HepG2 (cell line): ENCODE measurements around the gene TPRA1.

Experiments
- KAT7 ChIP-seq: IDR thresholded peaks from 2 replicates; pipeline ENCODE4 v1.6.1; 2018; ENCODE audit warnings: borderline replicate concordance, missing compliant biosample characterization
- RXRB ChIP-seq: IDR thresholded peaks from 2 replicates; pipeline ENCODE4 v1.6.1; 2016; ENCODE audit warnings: borderline replicate concordance, missing genetic modification reagents, missing compliant biosample characterization
- SMC3 ChIP-seq: IDR thresholded peaks from 2 replicates; pipeline ENCODE4 v1.6.1; 2011; ENCODE audit warnings: low read length, improper control_type of control experiment
- TMF1 ChIP-seq: sonication (generic); formaldehyde crosslinking; IDR thresholded peaks from 2 replicates; pipeline ENCODE4 v1.8.1; 2022; ENCODE audit warnings: low read depth, missing genetic modification reagents
- ZFX ChIP-seq: sonication (generic); formaldehyde crosslinking; IDR thresholded peaks from 2 replicates; pipeline ENCODE4 v1.4.0; 2020; ENCODE audit warnings: mild to moderate bottlenecking, low read depth, missing genetic modification reagents, moderate library complexity
- ZNF138 ChIP-seq: sonication (generic); formaldehyde crosslinking; IDR thresholded peaks from 2 replicates; pipeline ENCODE4 v1.5.0; 2020; ENCODE audit warnings: mild to moderate bottlenecking, low read depth, missing genetic modification reagents
- ZNF230 ChIP-seq: sonication (generic); formaldehyde crosslinking; IDR thresholded peaks from 2 replicates; pipeline ENCODE4 v1.4.0; 2020; ENCODE audit warnings: mild to moderate bottlenecking, missing genetic modification reagents
- TF ChIP-seq, protein P1 (sequence below): sonication (generic); formaldehyde crosslinking; IDR thresholded peaks from 2 replicates; pipeline ENCODE4 v1.5.0; 2020; ENCODE audit warnings: mild to moderate bottlenecking, missing genetic modification reagents, moderate library complexity

- TF ChIP-seq KAT7 (CRISPR knock-in tag), result no peak
- TF ChIP-seq, protein P1, sequence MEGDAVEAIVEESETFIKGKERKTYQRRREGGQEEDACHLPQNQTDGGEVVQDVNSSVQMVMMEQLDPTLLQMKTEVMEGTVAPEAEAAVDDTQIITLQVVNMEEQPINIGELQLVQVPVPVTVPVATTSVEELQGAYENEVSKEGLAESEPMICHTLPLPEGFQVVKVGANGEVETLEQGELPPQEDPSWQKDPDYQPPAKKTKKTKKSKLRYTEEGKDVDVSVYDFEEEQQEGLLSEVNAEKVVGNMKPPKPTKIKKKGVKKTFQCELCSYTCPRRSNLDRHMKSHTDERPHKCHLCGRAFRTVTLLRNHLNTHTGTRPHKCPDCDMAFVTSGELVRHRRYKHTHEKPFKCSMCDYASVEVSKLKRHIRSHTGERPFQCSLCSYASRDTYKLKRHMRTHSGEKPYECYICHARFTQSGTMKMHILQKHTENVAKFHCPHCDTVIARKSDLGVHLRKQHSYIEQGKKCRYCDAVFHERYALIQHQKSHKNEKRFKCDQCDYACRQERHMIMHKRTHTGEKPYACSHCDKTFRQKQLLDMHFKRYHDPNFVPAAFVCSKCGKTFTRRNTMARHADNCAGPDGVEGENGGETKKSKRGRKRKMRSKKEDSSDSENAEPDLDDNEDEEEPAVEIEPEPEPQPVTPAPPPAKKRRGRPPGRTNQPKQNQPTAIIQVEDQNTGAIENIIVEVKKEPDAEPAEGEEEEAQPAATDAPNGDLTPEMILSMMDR (CRISPR knock-in tag), result no peak
- no peak for TF ChIP-seq SMC3
- no peak for TF ChIP-seq ZFX
- TF ChIP-seq ZNF138, result no peak
- TF ChIP-seq TMF1 (CRISPR knock-in tag), result no peak
- TF ChIP-seq RXRB, result no peak
- TF ChIP-seq ZNF230, result no peak
These were observed 58.7 kb downstream of the TPRA1 start for GRCh38 chr3:127531821-127532220.
